H1 (cell line): Measurements from ENCODE around the gene MAPKAP1. TPM values are rescaled to one million over a fixed set of nuclear protein-coding genes. Genes with fewer than 3 reads are reported as not detected.

Source experiments
- CTCF ChIA-PET: fragments of 300-600 bp; sonication (Branson Sonifier 250); formaldehyde crosslinking; loops from one replicate; lab custom pipeline; 2021; ENCODE audit not compliant: partially characterized antibody; lab: Charles Lee
- POLR2A ChIA-PET: fragments of 300-600 bp; sonication (Branson Sonifier 250); formaldehyde crosslinking; loops from one replicate; lab custom pipeline; 2021; ENCODE audit warnings: inconsistent platforms; ENCODE audit not compliant: partially characterized antibody; lab: Charles Lee
- DNase-seq, 2 experiments: peaks; one replicate each; pipeline versions ENCODE4 v3.0.0 to v3.0.0-alpha.2; 2010 to 2022; ENCODE audit warnings: low spot score in 2 of 2, low read depth in 1 of 2, mixed read lengths in 1 of 2
- FAIRE-seq: peaks from 2 replicates; lab custom pipeline; 2011; peaks lifted over from hg19 to GRCh38; lab: Jason Lieb, UNC
- H2AFZ ChIP-seq: 2 replicates; pipeline ENCODE4 v1.8.1; 2012; ENCODE audit warnings: low read length, inconsistent platforms
- H2AK5ac ChIP-seq: 2 replicates; pipeline ENCODE4 v1.6.1; 2013; ENCODE audit warnings: low read depth, low read length
- H2BK120ac ChIP-seq: replicated peaks from 2 replicates; pipeline ENCODE3; 2013; ENCODE audit warnings: low read depth, low read length, inconsistent platforms
- H2BK12ac ChIP-seq: 2 replicates; pipeline ENCODE4 v1.6.1; 2013; ENCODE audit warnings: low read depth, low read length
- H2BK15ac ChIP-seq: 2 replicates; pipeline ENCODE4 v1.6.1; 2013; ENCODE audit warnings: low read length
- H2BK20ac ChIP-seq: 2 replicates; pipeline ENCODE4 v1.6.1; 2013; ENCODE audit warnings: low read length
- H2BK5ac ChIP-seq: 2 replicates; pipeline ENCODE4 v1.6.1; 2013; ENCODE audit warnings: low read depth, low read length
- H3K14ac ChIP-seq: 2 replicates; pipeline ENCODE4 v1.6.1; 2013; ENCODE audit warnings: inconsistent platforms; ENCODE audit not compliant: insufficient read length
- H3K18ac ChIP-seq: 2 replicates; pipeline ENCODE4 v1.6.1; 2013; ENCODE audit warnings: low read length; ENCODE audit errors: extremely low read depth
- H3K23ac ChIP-seq: 2 replicates; pipeline ENCODE4 v1.6.1; 2013; ENCODE audit warnings: inconsistent platforms; ENCODE audit not compliant: insufficient read length
- H3K23me2 ChIP-seq: 2 replicates; pipeline ENCODE4 v1.6.1; 2013; ENCODE audit warnings: low read depth, low read length
- H3K27ac ChIP-seq: 2 replicates; pipeline ENCODE4 v1.6.1; 2011; ENCODE audit warnings: low read depth, low read length, inconsistent platforms
- H3K27me3 ChIP-seq, 4 experiments: replicated peaks in 1 of 4; 1 replicate in 1 of 4; 2 replicates in 3 of 4; pipeline versions ENCODE4 v1.6.1 to v1.8.1; 2011 to 2013; ENCODE audit warnings: low read length in 3 of 4, mild to moderate bottlenecking in 3 of 4, inconsistent platforms in 2 of 4, mixed read lengths in 2 of 4, moderate library complexity in 1 of 4; ENCODE audit not compliant: control insufficient read depth in 3 of 4, insufficient read depth in 3 of 4; ENCODE audit errors: extremely low read depth in 1 of 4
- H3K36me3 ChIP-seq, 4 experiments: 2 replicates each; pipeline versions ENCODE4 v1.6.1 to v1.8.1; 2011 to 2013; ENCODE audit warnings: mild to moderate bottlenecking in 4 of 4, low read length in 3 of 4, moderate library complexity in 2 of 4, control low read depth in 1 of 4, inconsistent platforms in 1 of 4; ENCODE audit not compliant: insufficient read depth in 4 of 4, control insufficient read depth in 2 of 4
- H3K4ac ChIP-seq: replicated peaks from 2 replicates; pipeline ENCODE3; 2013; ENCODE audit warnings: low read length, low read depth, mixed read lengths, inconsistent platforms; ENCODE audit not compliant: insufficient read length
- H3K4me1 ChIP-seq, 4 experiments: replicated peaks in 1 of 4; 1 replicate in 1 of 4; 2 replicates in 3 of 4; pipeline versions ENCODE4 v1.6.1 to v1.8.1; 2011 to 2013; ENCODE audit warnings: low read length in 3 of 4, inconsistent platforms in 2 of 4, mixed read lengths in 1 of 4; ENCODE audit not compliant: insufficient read depth in 4 of 4, control insufficient read depth in 3 of 4
- H3K4me2 ChIP-seq, 2 experiments: 2 replicates each; pipeline versions ENCODE4 v1.6.1 to v1.8.1; 2011 to 2013; ENCODE audit warnings: low read depth in 2 of 2, low read length in 2 of 2, control low read depth in 1 of 2, inconsistent platforms in 1 of 2, mild to moderate bottlenecking in 1 of 2; ENCODE audit not compliant: insufficient read depth in 1 of 2
- H3K4me3 ChIP-seq, 4 experiments: fragments of 200-600, 300-600 bp in 1 of 4; sonication (generic), shearing (Covaris generic), sonication (Bioruptor Twin) in 1 of 4; 2 replicates each; pipeline versions ENCODE4 v1.5.1 to v1.8.1; 2011 to 2016; ENCODE audit warnings: low read length in 4 of 4, low read depth in 3 of 4, control low read depth in 2 of 4, inconsistent platforms in 2 of 4, mild to moderate bottlenecking in 2 of 4, mixed read lengths in 1 of 4, moderate library complexity in 1 of 4; ENCODE audit not compliant: insufficient read depth in 2 of 4; ENCODE audit errors: extremely low read depth in 1 of 4
- H3K56ac ChIP-seq: replicated peaks from 2 replicates; pipeline ENCODE3; 2013; ENCODE audit warnings: low read depth, mild to moderate bottlenecking, mixed read lengths, low read length, inconsistent platforms; ENCODE audit not compliant: insufficient read length
- H3K79me1 ChIP-seq: 2 replicates; pipeline ENCODE4 v1.6.1; 2013; ENCODE audit warnings: low read depth, low read length, control low read depth
- H3K79me2 ChIP-seq, 2 experiments: 2 replicates each; pipeline versions ENCODE4 v1.6.1 to v1.8.1; 2012 to 2013; ENCODE audit warnings: low read length in 2 of 2, mild to moderate bottlenecking in 2 of 2, inconsistent platforms in 1 of 2; ENCODE audit not compliant: insufficient read depth in 2 of 2, control insufficient read depth in 1 of 2
- H3K9ac ChIP-seq, 4 experiments: replicated peaks in 1 of 4; 1 replicate in 1 of 4; 2 replicates in 3 of 4; pipeline versions ENCODE4 v1.6.1 to v1.8.1; 2011 to 2013; ENCODE audit warnings: low read depth in 3 of 4, low read length in 3 of 4, control low read depth in 2 of 4, mild to moderate bottlenecking in 2 of 4, moderate library complexity in 2 of 4, inconsistent platforms in 1 of 4; ENCODE audit errors: extremely low read depth in 1 of 4
- H3K9me3 ChIP-seq, 2 experiments: 2 replicates each; pipeline versions ENCODE4 v1.6.1 to v1.8.1; 2012 to 2013; ENCODE audit warnings: mild to moderate bottlenecking in 2 of 2, moderate library complexity in 2 of 2, control low read depth in 1 of 2, inconsistent platforms in 1 of 2, low read depth in 1 of 2, low read length in 1 of 2, mixed read lengths in 1 of 2; ENCODE audit not compliant: insufficient read depth in 2 of 2
- H4K20me1 ChIP-seq, 2 experiments: replicated peaks in 1 of 2; 2 replicates each; pipeline versions ENCODE3 to v1.8.1; 2011 to 2013; ENCODE audit warnings: inconsistent platforms in 2 of 2, low read length in 2 of 2, mild to moderate bottlenecking in 1 of 2; ENCODE audit not compliant: insufficient read depth in 2 of 2, control insufficient read depth in 1 of 2
- H4K5ac ChIP-seq: 2 replicates; pipeline ENCODE4 v1.6.1; 2013; ENCODE audit warnings: low read length, low read depth, mixed read lengths, inconsistent platforms; ENCODE audit not compliant: insufficient read length
- H4K8ac ChIP-seq: 2 replicates; pipeline ENCODE4 v1.8.0; 2013; ENCODE audit warnings: mild to moderate bottlenecking, moderate library complexity, low read length, inconsistent platforms; ENCODE audit not compliant: insufficient read depth; ENCODE audit errors: extremely low read depth
- H4K91ac ChIP-seq: replicated peaks from 2 replicates; pipeline ENCODE3; 2013; ENCODE audit warnings: low read length, mixed read lengths, inconsistent platforms; ENCODE audit not compliant: insufficient read length
- GABPA ChIP-seq: IDR thresholded peaks from 2 replicates; pipeline ENCODE4 v1.6.1; 2011; ENCODE audit warnings: mild to moderate bottlenecking, low read length, moderate library complexity, borderline replicate concordance; ENCODE audit not compliant: insufficient read depth
- SRF ChIP-seq: IDR thresholded peaks from 2 replicates; pipeline ENCODE4 v1.6.1; 2011; ENCODE audit warnings: mild to moderate bottlenecking, low read depth, low read length, moderate library complexity
- WGBS, 2 experiments: shearing (Covaris generic) in 1 of 2; methylation state at CpG; one replicate each; pipeline versions ENCODE4 v1.1.6 to v1.1.7; 2013 to 2015; ENCODE audit warnings: low lambda C conversion rate in 2 of 2, mixed read lengths in 2 of 2, inconsistent platforms in 1 of 2, low coverage in 1 of 2, missing lambda C conversion rate in 1 of 2; ENCODE audit not compliant: insufficient replicate concordance in 2 of 2, insufficient coverage in 1 of 2, insufficient read length in 1 of 2; ENCODE audit errors: extremely low coverage in 1 of 2, missing lambda C conversion rate in 1 of 2; 5-methylcytosine and 5-hydroxymethylcytosine counted together
- polyA plus RNA-seq, 7 experiments: library from polyadenylated mRNA; depleted of rRNA in 3 of 7; stranded (reverse) in 5 of 7; unstranded in 2 of 7; fragments of >200 nt in 5 of 7; fragments of 200-250 nt in 2 of 7; gene quantifications; 1 replicate in 5 of 7; 2 replicates in 1 of 7; 4 replicates in 1 of 7; pipeline versions ENCODE4 v1.2.1 to v1.2.3, GENCODE V29; 2011 to 2013; ENCODE audit warnings: missing spikeins in 2 of 7, mixed read lengths in 2 of 7
- total RNA-seq: library from RNA; stranded (reverse); fragmentation: NEBNext Ultra II Directional; extraction: Animal tissue kit (Norgen Biotek cat#: 25700); gene quantifications from 2 replicates; pipeline ENCODE4 v1.2.1, GENCODE V29; 2021

Gene MAPKAP1
- total and polyA plus RNA-seq, 2 of the 8 experiments (the other 6 are each of a cell fraction or from before 2014, with no cell fraction given) = 79.2 to 140 TPM

GRCh38 chr9:125428902-125429467, 278.0 kb downstream of the MAPKAP1 start:
- H3K4me2 ChIP-seq = no peak overlapping the region
- no peak overlapping the region for H3K23ac ChIP-seq
- H3K9me3 ChIP-seq = no peaks in the 10 kb centered on the region
- H3K4me3 ChIP-seq = no peak overlapping the region
- H3K36me3 ChIP-seq = no peaks in the 10 kb centered on the region
- no peak overlapping the region for H2BK5ac ChIP-seq
- CTCF ChIA-PET = interaction anchor here (0.6 to 2.9 kb wide), 8 partner anchors 7 to 316 kb away, joined by 3 to 14 read pairs (median 5); no protein-coding TSS in a partner anchor
- H2BK12ac ChIP-seq = no peak overlapping the region; the same call in 1 of the 2 replicates
- 96% methylated on average over 16 of the region's 16 CpGs; no CpG with 5 or more reads in 1 of the 2 experiments for whole genome bisulfite sequencing, 2 experiments
- H3K4ac ChIP-seq = peak overlapping the region; percentile 32
- H2AFZ ChIP-seq = no peak overlapping the region
- no peaks in the 10 kb centered on the region for H3K23me2 ChIP-seq
- no peak overlapping the region for H3K18ac ChIP-seq
- no peaks in the 10 kb centered on the region for H3K79me1 ChIP-seq
- no peak overlapping the region for H2AK5ac ChIP-seq
- H3K4me1 ChIP-seq = peaks cover 0 to 8% (median 3%) of the 10 kb centered on the region in 4 experiments; a peak in 5 of 7 replicates
- peak overlapping the region; percentile 91 for H4K91ac ChIP-seq
- no peaks in the 10 kb centered on the region for H3K27me3 ChIP-seq
- no peak overlapping the region for H3K27ac ChIP-seq
- TF ChIP-seq SRF = no peak
- TF ChIP-seq GABPA = no peak
- TF ChIP-seq, all 59 proteins: peak for 0
- H2BK120ac ChIP-seq = no peak overlapping the region
- no peak for FAIRE-seq
- no peaks in the 10 kb centered on the region for H4K20me1 ChIP-seq
- H3K14ac ChIP-seq = no peak overlapping the region
- H4K5ac ChIP-seq = no peak overlapping the region
- H3K56ac ChIP-seq = no peak overlapping the region
- no peak for DNase-seq
- H2BK15ac ChIP-seq = 0 out of 2 replicates have a peak overlapping the region, but pooled peaks have one; percentile 23
- peak overlapping the region; percentile 39; the same call in 1 of the 2 replicates for H4K8ac ChIP-seq
- POLR2A ChIA-PET = no interaction called here
- peak overlapping the region; percentile 93; the same call in 1 of the 2 replicates for H2BK20ac ChIP-seq
- no peaks in the 10 kb centered on the region for H3K79me2 ChIP-seq
- no peak overlapping the region for H3K9ac ChIP-seq
